Astrocyte (in vitro differentiated cells and primary cell): ENCODE results near the gene PRPS1L1.

Source experiments
- CTCF ChIP-seq: IDR thresholded peaks from 2 replicates; pipeline ENCODE4 v1.5.1; 2011; ENCODE audit warnings: low read depth, mild to moderate bottlenecking, inconsistent platforms, low read length, moderate library complexity; ENCODE audit not compliant: insufficient read depth
- EZH2 ChIP-seq: IDR thresholded peaks from 2 replicates; pipeline ENCODE4 v1.6.1; 2012; ENCODE audit warnings: mild to moderate bottlenecking, low read length, inconsistent platforms; ENCODE audit not compliant: insufficient read depth

GRCh38 chr7:17976952-17977351 lies 50.7 kb downstream of the PRPS1L1 start:
- TF ChIP-seq CTCF = no peak
- no peak for TF ChIP-seq EZH2
